SU-DHL-6 (cell line): ENCODE measurements around the gene POLD4.
A peak's percentile ranks its signal among the peaks of the same experiment; 100 is the strongest.
"Not testable (repeated sequence)": the region's sequence is repeated elsewhere in the genome, so short reads cannot be mapped to it uniquely, and the experiment has no call there.

Source experiments
- H2AFZ ChIP-seq: fragments of 200-600 bp; sonication (generic); 2 replicates; pipeline ENCODE4 v1.6.1; 2014; ENCODE audit warnings: low read depth, mild to moderate bottlenecking, moderate library complexity, mixed read lengths, antibody characterized with exemption, low read length; ENCODE audit not compliant: severe bottlenecking
- H3F3A ChIP-seq: fragments of 200-600 bp; shearing (Covaris generic); 2 replicates; pipeline ENCODE4 v1.6.0; 2016; ENCODE audit warnings: antibody characterized with exemption, mild to moderate bottlenecking; ENCODE audit not compliant: insufficient read depth
- H3K27ac ChIP-seq: fragments of 200-600 bp; sonication (generic); 2 replicates; pipeline ENCODE4 v1.5.1; 2016; ENCODE audit warnings: low read depth, mild to moderate bottlenecking, low read length, moderate library complexity, mixed read lengths
- H3K27me3 ChIP-seq: fragments of 200-600 bp; sonication (generic), shearing (Covaris generic); 2 replicates; pipeline ENCODE4 v1.6.0; 2014; ENCODE audit warnings: mild to moderate bottlenecking, low read length
- H3K36me3 ChIP-seq: fragments of 200-600 bp; sonication (generic); 2 replicates; pipeline ENCODE4 v1.6.1; 2014; ENCODE audit warnings: mild to moderate bottlenecking, low read length, mixed read lengths
- H3K4me2 ChIP-seq: fragments of 300-600, 200-600 bp; shearing (Covaris generic), sonication (generic); 2 replicates; pipeline ENCODE4 v1.6.0; 2014; ENCODE audit warnings: low read length, low read depth, mild to moderate bottlenecking; ENCODE audit not compliant: poor library complexity, severe bottlenecking
- H3K4me3 ChIP-seq: fragments of 200-600 bp; sonication (generic); 2 replicates; pipeline ENCODE4 v1.5.1; 2014; ENCODE audit warnings: antibody characterized with exemption, low read length, mild to moderate bottlenecking, mixed read lengths; ENCODE audit not compliant: insufficient read depth, poor library complexity, severe bottlenecking
- H3K79me2 ChIP-seq: fragments of 200-600 bp; sonication (generic); 2 replicates; pipeline ENCODE4 v1.6.1; 2014; ENCODE audit warnings: mild to moderate bottlenecking, low read length, moderate library complexity; ENCODE audit not compliant: insufficient read depth
- H3K9ac ChIP-seq: fragments of 200-600 bp; sonication (generic); 2 replicates; pipeline ENCODE4 v1.7.0; 2014; ENCODE audit warnings: mild to moderate bottlenecking, low read length
- H3K9me2 ChIP-seq: fragments of 200-600 bp; sonication (generic); replicated peaks from 2 replicates; pipeline ENCODE4 v1.6.1; 2014; ENCODE audit warnings: low read length; ENCODE audit not compliant: insufficient read depth
- H3K9me3 ChIP-seq: fragments of 200-600 bp; sonication (generic); 2 replicates; pipeline ENCODE4 v1.6.1; 2014; ENCODE audit warnings: low read length, mixed read lengths; ENCODE audit not compliant: insufficient read depth
- H4K20me1 ChIP-seq: fragments of 200-600 bp; sonication (generic); 2 replicates; pipeline ENCODE4 v1.6.1; 2014; ENCODE audit warnings: low read depth, mild to moderate bottlenecking, antibody characterized with exemption, low read length, moderate library complexity, mixed read lengths
- EZH2phosphoT487 ChIP-seq: fragments of 200-600 bp; sonication (generic), shearing (Covaris generic); conservative IDR thresholded peaks from 2 replicates; pipeline ENCODE4 v1.6.1; 2018; ENCODE audit warnings: mild to moderate bottlenecking, antibody characterized with exemption, low read length, moderate library complexity, mixed read lengths
- TF ChIP-seq, protein P1 (sequence below): fragments of 200-600 bp; sonication (generic); IDR thresholded peaks from one replicate; pipeline ENCODE4 v1.5.1; 2017; ENCODE audit warnings: antibody characterized with exemption, mild to moderate bottlenecking, low read length, moderate library complexity; ENCODE audit not compliant: insufficient read depth, poor library complexity, severe bottlenecking

POLD4 gene

DNA sequence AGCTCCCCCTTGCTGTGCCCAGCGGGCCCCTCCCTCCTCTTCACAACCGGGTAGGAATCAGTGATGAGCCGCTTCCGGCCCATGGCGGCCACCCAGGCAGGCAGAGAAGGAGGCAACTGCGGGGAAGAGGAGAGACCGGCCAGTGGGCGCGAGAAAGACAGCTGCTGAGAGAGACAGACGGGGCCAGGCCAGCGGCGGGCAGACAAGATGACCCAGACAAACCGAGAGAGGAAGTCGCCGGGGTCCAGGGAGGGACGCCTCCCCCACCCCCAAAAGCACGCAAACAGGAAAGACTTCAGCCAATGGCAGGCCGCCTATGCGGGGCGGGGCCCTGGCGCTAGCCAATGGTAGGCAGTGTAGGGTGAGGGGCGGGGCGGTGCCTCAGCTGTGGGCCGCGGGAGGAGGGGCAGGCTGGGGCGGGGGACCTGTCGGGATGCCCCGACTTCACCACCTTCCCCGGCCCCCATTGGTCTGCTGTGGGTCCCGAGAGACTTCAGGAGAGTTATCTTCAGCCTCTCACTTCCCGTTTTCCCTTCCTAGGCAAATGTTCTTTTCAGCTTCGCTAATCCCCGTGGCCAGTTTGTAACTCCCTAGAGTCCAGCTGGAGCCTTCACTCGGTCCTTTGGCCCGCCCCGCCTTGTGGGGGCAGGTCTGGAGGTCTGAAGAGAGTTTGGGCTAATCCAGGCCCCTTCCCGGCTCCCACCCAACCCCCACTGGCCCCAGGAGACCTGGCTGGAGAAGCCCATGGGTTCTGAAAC is at the start of gene POLD4:
Gene POLD4, minus strand, starts transcription at position 230 of the 758 bp plus-strand sequence. Its CDS starts 147 bp downstream, at position 83.
- TF ChIP-seq EZH2phosphoT487: no peak
- TF ChIP-seq, protein P1, sequence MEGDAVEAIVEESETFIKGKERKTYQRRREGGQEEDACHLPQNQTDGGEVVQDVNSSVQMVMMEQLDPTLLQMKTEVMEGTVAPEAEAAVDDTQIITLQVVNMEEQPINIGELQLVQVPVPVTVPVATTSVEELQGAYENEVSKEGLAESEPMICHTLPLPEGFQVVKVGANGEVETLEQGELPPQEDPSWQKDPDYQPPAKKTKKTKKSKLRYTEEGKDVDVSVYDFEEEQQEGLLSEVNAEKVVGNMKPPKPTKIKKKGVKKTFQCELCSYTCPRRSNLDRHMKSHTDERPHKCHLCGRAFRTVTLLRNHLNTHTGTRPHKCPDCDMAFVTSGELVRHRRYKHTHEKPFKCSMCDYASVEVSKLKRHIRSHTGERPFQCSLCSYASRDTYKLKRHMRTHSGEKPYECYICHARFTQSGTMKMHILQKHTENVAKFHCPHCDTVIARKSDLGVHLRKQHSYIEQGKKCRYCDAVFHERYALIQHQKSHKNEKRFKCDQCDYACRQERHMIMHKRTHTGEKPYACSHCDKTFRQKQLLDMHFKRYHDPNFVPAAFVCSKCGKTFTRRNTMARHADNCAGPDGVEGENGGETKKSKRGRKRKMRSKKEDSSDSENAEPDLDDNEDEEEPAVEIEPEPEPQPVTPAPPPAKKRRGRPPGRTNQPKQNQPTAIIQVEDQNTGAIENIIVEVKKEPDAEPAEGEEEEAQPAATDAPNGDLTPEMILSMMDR: no peak
- H2AFZ ChIP-seq: no peak within 1 kb of the TSS

DNA sequence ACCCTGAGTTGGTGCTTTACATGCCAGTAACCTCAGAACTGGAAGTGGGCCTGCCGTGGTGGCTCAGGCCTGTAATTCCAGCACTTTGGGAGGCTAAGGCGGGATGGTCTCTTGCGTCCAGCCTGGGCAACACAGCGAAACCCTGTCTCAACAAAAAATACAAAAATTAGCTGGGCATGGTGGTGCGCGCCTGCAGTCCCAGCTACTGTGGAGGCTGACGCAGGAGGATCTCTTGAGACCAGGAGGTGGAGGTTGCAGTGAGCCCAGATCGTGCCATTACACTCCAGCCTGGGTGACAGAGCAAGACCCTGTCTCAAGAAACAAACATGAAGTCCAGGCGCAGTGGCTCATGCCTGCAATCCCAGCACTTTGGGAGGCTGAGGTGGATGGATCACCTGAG is 49.7 kb upstream of the POLD4 start:
- not testable (repeated sequence) for H3K36me3 ChIP-seq, H3K27me3 ChIP-seq, H2AFZ ChIP-seq, H3K9me3 ChIP-seq, H4K20me1 ChIP-seq, H3K9me2 ChIP-seq
- H3K27ac ChIP-seq: peak overlapping the region; percentile 87
- H3K4me2 ChIP-seq: peak overlapping the region; percentile 83
- peaks cover 15% of the 10 kb centered on the region for H3K79me2 ChIP-seq
- peaks cover 38% of the 10 kb centered on the region for H3F3A ChIP-seq
- H3K4me3 ChIP-seq: peak overlapping the region; percentile 63
- H3K9ac ChIP-seq: peak overlapping the region; percentile 79

More for the DNA sequence above, at the start of gene POLD4:
- H3F3A ChIP-seq: peaks cover 24% of the 10 kb centered on the region
- peak within 1 kb of the TSS; percentile 86 for H3K9ac ChIP-seq
- H4K20me1 ChIP-seq: no peaks in the 10 kb centered on the region
- H3K4me3 ChIP-seq: peak within 1 kb of the TSS; percentile 59
- no peaks in the 10 kb centered on the region for H3K9me2 ChIP-seq
- peak within 1 kb of the TSS; percentile 96 for H3K27ac ChIP-seq
- H3K9me3 ChIP-seq: no peaks in the 10 kb centered on the region
- peak within 1 kb of the TSS; percentile 79 for H3K4me2 ChIP-seq
- no peaks in the 10 kb centered on the region for H3K79me2 ChIP-seq
- H3K27me3 ChIP-seq: no peaks in the 10 kb centered on the region
- H3K36me3 ChIP-seq: no peaks in the 10 kb centered on the region

DNA sequence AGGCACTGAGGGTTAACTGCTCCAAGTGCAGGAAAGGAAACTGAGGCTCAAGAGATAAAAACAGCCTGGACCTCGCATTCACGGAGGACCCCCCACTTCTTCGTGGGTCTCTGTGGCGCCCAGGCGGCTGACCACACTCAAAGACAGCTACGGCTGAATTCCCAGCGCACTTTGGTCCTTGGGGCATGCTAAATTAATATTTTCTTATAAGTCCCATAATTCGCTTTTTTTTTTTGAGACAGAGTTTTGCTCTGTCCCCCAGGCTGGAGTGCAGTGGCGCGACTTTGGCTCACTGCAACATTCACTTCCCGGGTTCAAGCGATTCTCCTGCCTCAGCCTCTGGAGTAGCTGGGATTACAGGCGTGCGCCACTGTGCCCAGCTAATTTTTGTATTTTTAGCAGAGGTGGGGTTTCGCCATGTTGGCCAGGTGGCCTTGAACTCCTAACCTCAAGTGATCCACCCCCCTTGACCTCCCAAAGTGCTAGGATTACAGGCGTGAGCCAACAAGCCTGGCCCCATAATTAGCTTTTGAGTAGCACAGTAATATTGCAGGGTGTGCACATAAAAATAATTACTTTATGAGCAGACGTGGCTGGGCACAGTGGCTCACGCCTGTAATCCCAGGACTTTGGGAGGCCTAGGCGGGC is 49.0 kb upstream of the POLD4 start:
- H3K4me2 ChIP-seq: peak overlapping the region; percentile 83
- peak overlapping the region; percentile 87 for H3K27ac ChIP-seq
- H4K20me1 ChIP-seq, H3K27me3 ChIP-seq, H3K9me2 ChIP-seq, H3K9me3 ChIP-seq, H3K36me3 ChIP-seq, H2AFZ ChIP-seq: not testable (repeated sequence)
- peak overlapping the region; percentile 48 for H3K4me3 ChIP-seq
- H3F3A ChIP-seq: peaks cover 31% of the 10 kb centered on the region
- peak overlapping the region; percentile 79 for H3K9ac ChIP-seq
- peaks cover 15% of the 10 kb centered on the region for H3K79me2 ChIP-seq

DNA sequence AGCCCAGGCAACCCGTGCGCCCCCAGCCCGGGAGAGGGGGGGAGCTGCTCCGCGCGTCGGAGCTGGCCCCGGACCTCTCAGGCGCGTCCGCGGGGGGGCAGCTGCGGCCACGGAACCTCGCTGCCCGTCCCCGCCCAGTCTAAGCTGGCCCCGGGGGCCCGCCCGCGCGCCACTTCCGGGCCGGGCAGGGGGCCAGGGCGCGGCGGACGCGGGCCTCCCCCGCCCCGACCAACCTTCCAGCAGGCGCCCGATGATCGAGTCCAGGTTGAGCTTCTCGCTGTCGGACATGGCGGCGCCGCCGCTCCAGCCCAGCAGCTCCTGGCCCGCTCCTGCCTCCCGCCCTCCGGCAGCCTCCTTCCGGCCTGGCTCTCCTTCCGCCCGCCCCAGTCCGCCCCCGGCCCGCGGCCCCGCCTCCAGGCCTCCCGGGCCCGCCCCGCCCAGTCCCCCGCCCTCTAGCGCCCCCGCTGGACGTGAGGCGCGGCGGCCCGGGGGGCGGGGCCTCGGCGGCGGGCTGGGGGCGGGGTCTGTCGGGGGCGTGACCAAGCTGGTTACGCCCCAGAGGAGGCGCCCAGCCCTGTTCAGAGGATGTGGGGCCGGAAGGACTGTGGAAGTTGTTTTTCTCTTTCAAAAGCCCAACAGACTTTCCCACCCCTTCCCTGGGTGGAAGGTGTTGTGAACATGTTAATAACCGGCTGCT is 48.3 kb upstream of the POLD4 start, which contains the start of gene PPP1CA:
Gene PPP1CA, minus strand, starts transcription at position 364 of the 697 bp plus-strand sequence. Its CDS starts 76 bp downstream, at position 288.
- H3K36me3 ChIP-seq: no peaks in the 10 kb centered on the region
- no peaks in the 10 kb centered on the region for H4K20me1 ChIP-seq
- peak within 1 kb of the TSS; percentile 88 for H3K4me3 ChIP-seq
- H3K27me3 ChIP-seq: no peaks in the 10 kb centered on the region
- peak within 1 kb of the TSS; percentile 86 for H3K4me2 ChIP-seq
- TF ChIP-seq, protein P1: no peak
- TF ChIP-seq EZH2phosphoT487: no peak
- H3K9me3 ChIP-seq: no peaks in the 10 kb centered on the region
- H3K9ac ChIP-seq: peak within 1 kb of the TSS; percentile 99
- H2AFZ ChIP-seq: no peak within 1 kb of the TSS
- H3K27ac ChIP-seq: peak within 1 kb of the TSS; percentile 87
- no peaks in the 10 kb centered on the region for H3K9me2 ChIP-seq
- peaks cover 25% of the 10 kb centered on the region for H3F3A ChIP-seq
- H3K79me2 ChIP-seq: peaks cover 15% of the 10 kb centered on the region
